ENCODE results near the gene SLC47A2.
"Not testable (repeated sequence)": the region's sequence is repeated elsewhere in the genome, so short reads cannot be mapped to it uniquely, and the experiment has no call there.

The SLC47A2 gene, protein sequence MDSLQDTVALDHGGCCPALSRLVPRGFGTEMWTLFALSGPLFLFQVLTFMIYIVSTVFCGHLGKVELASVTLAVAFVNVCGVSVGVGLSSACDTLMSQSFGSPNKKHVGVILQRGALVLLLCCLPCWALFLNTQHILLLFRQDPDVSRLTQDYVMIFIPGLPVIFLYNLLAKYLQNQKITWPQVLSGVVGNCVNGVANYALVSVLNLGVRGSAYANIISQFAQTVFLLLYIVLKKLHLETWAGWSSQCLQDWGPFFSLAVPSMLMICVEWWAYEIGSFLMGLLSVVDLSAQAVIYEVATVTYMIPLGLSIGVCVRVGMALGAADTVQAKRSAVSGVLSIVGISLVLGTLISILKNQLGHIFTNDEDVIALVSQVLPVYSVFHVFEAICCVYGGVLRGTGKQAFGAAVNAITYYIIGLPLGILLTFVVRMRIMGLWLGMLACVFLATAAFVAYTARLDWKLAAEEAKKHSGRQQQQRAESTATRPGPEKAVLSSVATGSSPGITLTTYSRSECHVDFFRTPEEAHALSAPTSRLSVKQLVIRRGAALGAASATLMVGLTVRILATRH

GRCh38 chr17:19716108-19717030 lies at the start of gene SLC47A2:
SLC47A2 (minus strand) TSS chr17:19716584; CDS start chr17:19716555, 29 bp downstream.
- H3F3A ChIP-seq (ENCODE audit: low read depth) = no peaks in the 10 kb centered on the region
- no peaks in the 10 kb centered on the region for H3K27me3 ChIP-seq (ENCODE audit: insufficient read depth, low read length, poor library complexity, severe bottlenecking)
- H3K4me1 ChIP-seq (ENCODE audit: insufficient read depth, low read length, poor library complexity, severe bottlenecking) = no peaks in the 10 kb centered on the region
- no peak within 1 kb of the TSS for H2AFZ ChIP-seq (ENCODE audit: low read length)
- no peaks in the 10 kb centered on the region for H3K9me2 ChIP-seq (replicated peaks; ENCODE audit: low read depth, low read length)
- no peak within 1 kb of the TSS for H3K4me3 ChIP-seq (ENCODE audit: low read length, poor library complexity, severe bottlenecking)
- TF ChIP-seq, protein P1, sequence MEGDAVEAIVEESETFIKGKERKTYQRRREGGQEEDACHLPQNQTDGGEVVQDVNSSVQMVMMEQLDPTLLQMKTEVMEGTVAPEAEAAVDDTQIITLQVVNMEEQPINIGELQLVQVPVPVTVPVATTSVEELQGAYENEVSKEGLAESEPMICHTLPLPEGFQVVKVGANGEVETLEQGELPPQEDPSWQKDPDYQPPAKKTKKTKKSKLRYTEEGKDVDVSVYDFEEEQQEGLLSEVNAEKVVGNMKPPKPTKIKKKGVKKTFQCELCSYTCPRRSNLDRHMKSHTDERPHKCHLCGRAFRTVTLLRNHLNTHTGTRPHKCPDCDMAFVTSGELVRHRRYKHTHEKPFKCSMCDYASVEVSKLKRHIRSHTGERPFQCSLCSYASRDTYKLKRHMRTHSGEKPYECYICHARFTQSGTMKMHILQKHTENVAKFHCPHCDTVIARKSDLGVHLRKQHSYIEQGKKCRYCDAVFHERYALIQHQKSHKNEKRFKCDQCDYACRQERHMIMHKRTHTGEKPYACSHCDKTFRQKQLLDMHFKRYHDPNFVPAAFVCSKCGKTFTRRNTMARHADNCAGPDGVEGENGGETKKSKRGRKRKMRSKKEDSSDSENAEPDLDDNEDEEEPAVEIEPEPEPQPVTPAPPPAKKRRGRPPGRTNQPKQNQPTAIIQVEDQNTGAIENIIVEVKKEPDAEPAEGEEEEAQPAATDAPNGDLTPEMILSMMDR (conservative IDR thresholded peaks at IDR 0.05; ENCODE audit: low read length) = no peak
- TF ChIP-seq EZH2phosphoT487 (IDR thresholded peaks at IDR 0.05; ENCODE audit: borderline replicate concordance) = no peak
- no peak within 1 kb of the TSS for H3K4me2 ChIP-seq (ENCODE audit: low read depth, low read length, poor library complexity, severe bottlenecking)
- no peak within 1 kb of the TSS for H3K9ac ChIP-seq (ENCODE audit: low read depth, low read length, poor library complexity, severe bottlenecking)
- no peaks in the 10 kb centered on the region for H3K36me3 ChIP-seq (ENCODE audit: insufficient read depth, low read length)
- no peaks in the 10 kb centered on the region for H3K9me3 ChIP-seq (ENCODE audit: insufficient read depth, low read depth, low read length)
- no peaks in the 10 kb centered on the region for H4K20me1 ChIP-seq (ENCODE audit: insufficient read depth, low read length, poor library complexity, severe bottlenecking)
- no peaks in the 10 kb centered on the region for H3K79me2 ChIP-seq (ENCODE audit: insufficient read depth, low read length)

DNA sequence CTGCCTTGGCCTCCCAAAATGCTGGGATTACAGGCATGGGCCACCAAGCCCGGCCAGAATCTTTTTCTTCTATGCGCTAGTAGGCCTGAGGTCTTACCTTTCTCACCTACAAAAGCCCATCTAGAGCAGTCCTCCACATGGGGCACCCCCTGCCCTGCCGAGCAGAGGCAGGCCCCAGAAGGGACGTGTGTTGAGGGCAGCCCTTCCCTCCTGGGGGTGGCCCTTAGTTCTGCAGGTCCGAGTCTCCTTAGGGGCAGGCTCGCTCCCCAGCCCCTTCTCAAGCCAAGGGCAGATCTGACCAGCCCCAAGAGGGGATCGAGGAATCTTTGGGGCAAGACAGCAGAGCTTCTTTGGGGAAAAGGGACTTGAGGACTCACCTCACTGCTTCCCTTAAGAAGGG lies 49.6 kb upstream of the SLC47A2 start:
- TF ChIP-seq, protein P1 (conservative IDR thresholded peaks at IDR 0.05; ENCODE audit: low read length) = no peak
- TF ChIP-seq EZH2phosphoT487 (IDR thresholded peaks at IDR 0.05; ENCODE audit: borderline replicate concordance) = no peak
- Histone ChIP-seq H3K79me2 (ENCODE audit: insufficient read depth, low read length) (no peaks in the 10 kb centered on the region), H3K9ac (ENCODE audit: low read depth, low read length, poor library complexity, severe bottlenecking) (no peak overlapping the region), H3K4me1 (ENCODE audit: insufficient read depth, low read length, poor library complexity, severe bottlenecking) (no peaks in the 10 kb centered on the region), H3K4me2 (ENCODE audit: low read depth, low read length, poor library complexity, severe bottlenecking) (no peak overlapping the region), H3K27me3 (ENCODE audit: insufficient read depth, low read length, poor library complexity, severe bottlenecking) (no peaks in the 10 kb centered on the region), H2AFZ (ENCODE audit: low read length) (no peak overlapping the region), H3K4me3 (ENCODE audit: low read length, poor library complexity, severe bottlenecking) (no peak overlapping the region), H3K9me3 (ENCODE audit: insufficient read depth, low read depth, low read length) (no peaks in the 10 kb centered on the region), H3K9me2 (replicated peaks; ENCODE audit: low read depth, low read length) (no peaks in the 10 kb centered on the region), H3F3A (ENCODE audit: low read depth) (no peaks in the 10 kb centered on the region), H4K20me1 (ENCODE audit: insufficient read depth, low read length, poor library complexity, severe bottlenecking) (no peaks in the 10 kb centered on the region), H3K36me3 (ENCODE audit: insufficient read depth, low read length) (no peaks in the 10 kb centered on the region)

DNA sequence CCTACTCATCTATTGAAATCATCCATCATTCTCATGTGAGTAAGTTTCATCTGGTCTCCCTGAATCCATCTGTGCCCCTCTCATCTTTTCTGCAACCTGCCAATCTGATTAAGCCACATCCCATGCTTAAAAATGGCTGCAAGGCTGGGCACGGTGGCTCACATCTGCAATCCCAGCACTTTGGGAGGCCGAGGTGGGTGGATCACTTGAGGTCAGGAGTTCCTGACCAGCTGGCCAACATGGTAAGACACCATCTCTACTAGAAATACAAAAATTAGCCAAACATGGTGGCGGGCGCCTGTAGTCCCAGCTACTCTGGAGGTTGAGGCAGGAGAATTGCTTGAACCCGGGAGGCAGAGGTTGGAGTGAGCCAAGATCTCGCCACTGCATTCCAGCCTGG lies 47.6 kb upstream of the SLC47A2 start:
- not testable (repeated sequence) for H3K36me3 ChIP-seq (ENCODE audit: insufficient read depth, low read length); H3F3A ChIP-seq (ENCODE audit: low read depth); H3K9ac ChIP-seq (ENCODE audit: low read depth, low read length, poor library complexity, severe bottlenecking); H3K79me2 ChIP-seq (ENCODE audit: insufficient read depth, low read length); H3K4me1 ChIP-seq (ENCODE audit: insufficient read depth, low read length, poor library complexity, severe bottlenecking); H3K27me3 ChIP-seq (ENCODE audit: insufficient read depth, low read length, poor library complexity, severe bottlenecking); H2AFZ ChIP-seq (ENCODE audit: low read length); H4K20me1 ChIP-seq (ENCODE audit: insufficient read depth, low read length, poor library complexity, severe bottlenecking); H3K9me3 ChIP-seq (ENCODE audit: insufficient read depth, low read depth, low read length); H3K4me2 ChIP-seq (ENCODE audit: low read depth, low read length, poor library complexity, severe bottlenecking); H3K9me2 ChIP-seq (replicated peaks; ENCODE audit: low read depth, low read length); H3K4me3 ChIP-seq (ENCODE audit: low read length, poor library complexity, severe bottlenecking)

Data from Loucy (cell line).